ENCODE data around the gene CHKA. TPM values are rescaled to one million over a fixed set of nuclear protein-coding genes. Genes with fewer than 3 reads are reported as not detected.

Gene CHKA
- total RNA-seq, 1 experiment from 2014 or later = 35.8 TPM

DNA sequence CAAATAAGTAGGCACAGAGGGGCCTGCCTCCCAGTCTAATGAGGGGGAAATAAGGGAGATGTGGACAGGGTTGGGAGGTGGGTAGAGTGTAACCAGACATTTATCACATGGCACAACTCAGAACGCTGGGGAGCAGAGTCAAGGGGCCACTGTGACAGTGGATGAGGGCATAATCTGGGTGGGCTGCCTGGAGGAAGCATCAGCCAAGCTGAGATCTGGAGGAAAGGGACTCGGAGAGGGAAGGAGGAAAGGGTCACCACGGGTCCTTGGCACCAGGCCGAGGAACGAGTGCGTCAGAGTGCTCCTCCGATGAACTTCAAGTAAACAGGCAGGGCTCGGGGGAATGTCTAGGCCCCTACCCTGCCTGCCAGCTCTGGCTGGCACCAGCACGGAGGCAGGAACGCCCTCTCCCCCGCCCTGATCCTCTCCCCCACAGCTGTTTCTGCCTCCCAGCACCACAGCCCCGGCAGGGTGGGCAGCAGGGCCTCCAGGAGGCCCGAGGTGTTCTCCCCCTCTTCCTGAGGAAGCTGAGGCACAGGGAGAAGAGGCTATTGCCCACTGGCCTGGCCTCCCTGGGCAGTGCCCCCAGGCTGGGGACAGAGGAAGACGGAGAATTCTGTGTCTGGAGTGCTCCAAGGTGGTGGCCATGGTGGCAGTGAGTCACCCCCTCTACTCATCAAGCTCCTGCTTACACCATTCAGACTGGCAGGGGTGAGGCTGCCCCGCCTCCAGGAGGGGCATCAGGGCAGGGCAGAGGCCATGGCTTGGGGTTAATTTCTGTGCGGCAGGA, 106.8 kb downstream of the CHKA start:
- H3K4me1 ChIP-seq (ENCODE audit: low read length) = peaks cover 12% of the 10 kb centered on the region
- H3K9me3 ChIP-seq (ENCODE audit: low read length) = no peaks in the 10 kb centered on the region
- no peaks in the 10 kb centered on the region for H4K20me1 ChIP-seq (ENCODE audit: insufficient read depth, low read depth, low read length)
- no peaks in the 10 kb centered on the region for H3K79me2 ChIP-seq (ENCODE audit: low read length)
- no peaks in the 10 kb centered on the region for H3K36me3 ChIP-seq (ENCODE audit: insufficient read depth, low read length)
- no peaks in the 10 kb centered on the region for H3K9me2 ChIP-seq (replicated peaks; ENCODE audit: insufficient read depth, low read length)
- no peak overlapping the region for H3K4me2 ChIP-seq (ENCODE audit: low read depth, low read length, poor library complexity, severe bottlenecking)
- DNase-seq = peak; percentile 47
- no peaks in the 10 kb centered on the region for H3K27me3 ChIP-seq (ENCODE audit: low read length)
- H3K27ac ChIP-seq (ENCODE audit: low read length) = no peak overlapping the region
- no peak overlapping the region for H3K4me3 ChIP-seq (ENCODE audit: low read length)
- H2AFZ ChIP-seq (ENCODE audit: low read length) = no peak overlapping the region
- no peak overlapping the region for H3K9ac ChIP-seq (ENCODE audit: low read length)

GRCh38 chr11:68013611-68014156, 107.5 kb downstream of the CHKA start:
- Histone ChIP-seq H3K27ac (ENCODE audit: low read length) (no peak overlapping the region), H3K4me2 (ENCODE audit: low read depth, low read length, poor library complexity, severe bottlenecking) (no peak overlapping the region), H3K4me3 (ENCODE audit: low read length) (no peak overlapping the region), H3K9me2 (replicated peaks; ENCODE audit: insufficient read depth, low read length) (no peaks in the 10 kb centered on the region), H3K4me1 (ENCODE audit: low read length) (peaks cover 19% of the 10 kb centered on the region), H3K27me3 (ENCODE audit: low read length) (no peaks in the 10 kb centered on the region), H4K20me1 (ENCODE audit: insufficient read depth, low read depth, low read length) (no peaks in the 10 kb centered on the region), H3K79me2 (ENCODE audit: low read length) (no peaks in the 10 kb centered on the region), H3K9ac (ENCODE audit: low read length) (no peak overlapping the region), H2AFZ (ENCODE audit: low read length) (no peak overlapping the region), H3K9me3 (ENCODE audit: low read length) (no peaks in the 10 kb centered on the region), H3K36me3 (ENCODE audit: insufficient read depth, low read length) (no peaks in the 10 kb centered on the region)
- no peak for DNase-seq

DNA sequence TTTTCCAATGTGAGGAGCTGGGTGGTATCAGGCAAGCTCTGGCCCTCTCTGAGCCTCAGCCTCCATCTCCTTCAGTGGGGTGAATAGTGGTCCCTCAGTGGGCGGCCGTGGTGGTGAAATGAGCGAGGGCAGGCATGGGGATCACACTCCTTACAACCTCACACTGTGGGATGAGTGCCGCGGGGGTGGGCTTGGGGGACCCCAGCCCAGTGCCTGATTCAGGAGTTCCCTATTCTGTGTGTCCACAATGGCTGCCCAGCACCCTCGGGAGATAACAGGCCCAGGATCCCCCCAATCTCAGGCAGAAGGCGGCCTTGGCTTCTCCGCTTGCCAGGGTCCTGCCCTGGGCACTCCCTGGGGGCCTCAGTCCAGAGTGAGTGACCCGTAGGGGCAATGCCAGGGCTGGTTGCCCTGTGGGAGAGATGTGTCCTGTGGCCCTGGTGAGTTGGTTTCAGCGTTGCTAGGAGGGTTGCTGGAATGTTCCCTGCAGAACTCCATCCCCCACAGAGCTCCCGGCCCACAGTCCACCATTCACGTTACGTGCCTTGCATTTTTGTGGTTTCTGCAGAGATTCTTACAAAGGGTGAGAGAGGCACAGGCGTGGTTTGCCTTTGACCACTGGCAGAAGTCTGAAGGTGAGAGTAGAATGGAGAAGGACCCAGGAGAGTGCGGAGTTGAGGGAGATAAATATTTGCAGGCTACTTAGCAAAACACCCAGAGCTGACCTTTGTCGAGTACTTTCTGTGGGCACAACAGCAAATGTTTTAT, 108.2 kb downstream of the CHKA start:
- Histone ChIP-seq H3K36me3 (ENCODE audit: insufficient read depth, low read length) (no peaks in the 10 kb centered on the region), H3K27ac (ENCODE audit: low read length) (no peak overlapping the region), H3K9ac (ENCODE audit: low read length) (no peak overlapping the region), H3K27me3 (ENCODE audit: low read length) (no peaks in the 10 kb centered on the region), H3K79me2 (ENCODE audit: low read length) (no peaks in the 10 kb centered on the region), H4K20me1 (ENCODE audit: insufficient read depth, low read depth, low read length) (no peaks in the 10 kb centered on the region), H3K4me1 (ENCODE audit: low read length) (peaks cover 20% of the 10 kb centered on the region), H3K4me3 (ENCODE audit: low read length) (no peak overlapping the region), H3K9me3 (ENCODE audit: low read length) (no peaks in the 10 kb centered on the region), H3K9me2 (replicated peaks; ENCODE audit: insufficient read depth, low read length) (no peaks in the 10 kb centered on the region), H2AFZ (ENCODE audit: low read length) (no peak overlapping the region), H3K4me2 (ENCODE audit: low read depth, low read length, poor library complexity, severe bottlenecking) (no peak overlapping the region)
- no peak for DNase-seq

GRCh38 chr11:68012044-68012842, 108.9 kb downstream of the CHKA start:
- Histone ChIP-seq H3K27me3 (ENCODE audit: low read length) (no peaks in the 10 kb centered on the region), H3K4me2 (ENCODE audit: low read depth, low read length, poor library complexity, severe bottlenecking) (no peak overlapping the region), H3K27ac (ENCODE audit: low read length) (no peak overlapping the region), H3K4me1 (ENCODE audit: low read length) (peaks cover 20% of the 10 kb centered on the region), H3K79me2 (ENCODE audit: low read length) (no peaks in the 10 kb centered on the region), H3K36me3 (ENCODE audit: insufficient read depth, low read length) (no peaks in the 10 kb centered on the region), H3K9ac (ENCODE audit: low read length) (no peak overlapping the region), H3K9me2 (replicated peaks; ENCODE audit: insufficient read depth, low read length) (no peaks in the 10 kb centered on the region), H3K9me3 (ENCODE audit: low read length) (no peaks in the 10 kb centered on the region), H2AFZ (ENCODE audit: low read length) (no peak overlapping the region), H3K4me3 (ENCODE audit: low read length) (no peak overlapping the region), H4K20me1 (ENCODE audit: insufficient read depth, low read depth, low read length) (no peaks in the 10 kb centered on the region)
- DNase-seq = no peak

DNA sequence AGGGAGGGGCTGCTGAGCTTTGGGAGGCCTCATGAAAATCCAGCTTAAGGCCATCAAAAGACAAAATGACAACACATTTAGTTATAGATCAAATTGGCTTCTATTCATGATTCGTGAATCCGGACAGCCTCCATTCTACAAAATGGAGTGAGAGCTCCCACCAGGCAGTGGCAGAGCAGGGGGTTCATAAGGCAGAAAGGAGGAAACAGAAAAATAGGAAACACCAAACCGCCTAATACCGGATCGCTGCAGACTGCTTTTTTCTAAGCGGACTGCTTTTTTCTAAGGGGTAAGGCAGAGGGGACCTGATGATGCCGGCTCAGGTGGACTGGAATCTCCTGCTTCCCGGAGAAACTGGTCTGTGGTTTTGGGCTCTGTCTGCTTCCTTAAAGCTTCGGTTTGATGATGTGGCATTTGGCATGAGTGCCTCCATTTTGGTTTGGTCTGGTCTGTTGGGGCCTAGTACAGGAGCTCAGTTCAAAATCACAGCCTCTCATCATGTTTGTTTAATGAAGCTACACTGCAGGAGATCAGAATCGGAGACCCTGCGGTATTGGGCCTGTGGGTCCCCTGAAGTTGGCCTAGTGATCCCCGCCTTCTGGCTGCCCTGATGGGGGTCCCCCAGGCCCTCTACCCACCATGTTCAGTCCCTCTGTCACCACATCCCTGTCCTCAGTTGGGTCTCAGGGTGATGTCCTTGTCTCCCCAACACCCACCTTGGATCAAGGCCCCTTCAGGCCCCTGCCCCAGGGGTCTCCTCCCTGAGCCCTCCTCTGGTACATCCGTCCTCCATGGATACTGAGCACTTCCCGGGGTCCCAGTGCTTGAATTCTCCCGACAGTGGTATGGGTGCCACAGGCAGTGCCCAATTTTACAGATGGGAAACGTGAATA, 109.9 kb downstream of the CHKA start:
- no peak overlapping the region for H2AFZ ChIP-seq (ENCODE audit: low read length)
- no peaks in the 10 kb centered on the region for H3K9me3 ChIP-seq (ENCODE audit: low read length)
- H3K79me2 ChIP-seq (ENCODE audit: low read length) = no peaks in the 10 kb centered on the region
- no peak overlapping the region for H3K4me2 ChIP-seq (ENCODE audit: low read depth, low read length, poor library complexity, severe bottlenecking)
- no peaks in the 10 kb centered on the region for H4K20me1 ChIP-seq (ENCODE audit: insufficient read depth, low read depth, low read length)
- no peak overlapping the region for H3K27ac ChIP-seq (ENCODE audit: low read length)
- DNase-seq = no peak
- H3K9me2 ChIP-seq (replicated peaks; ENCODE audit: insufficient read depth, low read length) = no peaks in the 10 kb centered on the region
- no peak overlapping the region for H3K4me3 ChIP-seq (ENCODE audit: low read length)
- H3K27me3 ChIP-seq (ENCODE audit: low read length) = no peaks in the 10 kb centered on the region
- no peaks in the 10 kb centered on the region for H3K36me3 ChIP-seq (ENCODE audit: insufficient read depth, low read length)
- H3K4me1 ChIP-seq (ENCODE audit: low read length) = peaks cover 23% of the 10 kb centered on the region
- no peak overlapping the region for H3K9ac ChIP-seq (ENCODE audit: low read length)

- H3K79me2 ChIP-seq (ENCODE audit: low read length) = no peaks in the 10 kb centered on the region
- no peaks in the 10 kb centered on the region for H4K20me1 ChIP-seq (ENCODE audit: insufficient read depth, low read depth, low read length)
- no peak within 1 kb of the TSS for H3K4me3 ChIP-seq (ENCODE audit: low read length)
- H3K9ac ChIP-seq (ENCODE audit: low read length) = peak within 1 kb of the TSS; percentile 35
- no peaks in the 10 kb centered on the region for H3K36me3 ChIP-seq (ENCODE audit: insufficient read depth, low read length)
- H3K9me3 ChIP-seq (ENCODE audit: low read length) = no peaks in the 10 kb centered on the region
- no peaks in the 10 kb centered on the region for H3K27me3 ChIP-seq (ENCODE audit: low read length)
- no peak within 1 kb of the TSS for H3K27ac ChIP-seq (ENCODE audit: low read length)
- peaks cover 25% of the 10 kb centered on the region for H3K4me1 ChIP-seq (ENCODE audit: low read length)
- no peaks in the 10 kb centered on the region for H3K9me2 ChIP-seq (replicated peaks; ENCODE audit: insufficient read depth, low read length)
- DNase-seq = peak; percentile 78
- H2AFZ ChIP-seq (ENCODE audit: low read length) = no peak within 1 kb of the TSS; the same call in 1 of the 2 replicates
- peak within 1 kb of the TSS; percentile 58 for H3K4me2 ChIP-seq (ENCODE audit: low read depth, low read length, poor library complexity, severe bottlenecking)
Measured at GRCh38 chr11:68010090-68011041, 110.8 kb downstream of the CHKA start, which contains the start of gene ALDH3B1. Gene ALDH3B1, plus strand, starts transcription at chr11:68010327. Its CDS starts 4,971 bp downstream, at chr11:68015298.

All from Karpas-422 (cell line).